Karpas-422 (cell line): Measurements from ENCODE around the gene UFL1. TPM values are rescaled to one million over a fixed set of nuclear protein-coding genes. Genes with fewer than 3 reads are reported as not detected.
A peak's percentile ranks its signal among the peaks of the same experiment; 100 is the strongest.
"Not testable (repeated sequence)": the region's sequence is repeated elsewhere in the genome, so short reads cannot be mapped to it uniquely, and the experiment has no call there.

Experiments used
- DNase-seq: peaks from one replicate; pipeline ENCODE4 v3.0.0-alpha.2; 2015
- H2AFZ ChIP-seq: fragments of 200-600 bp; sonication (generic); 2 replicates; pipeline ENCODE4 v1.6.1; 2014; ENCODE audit warnings: antibody characterized with exemption, low read length, mixed read lengths
- H3K27ac ChIP-seq: fragments of 200-600 bp; sonication (generic); 2 replicates; pipeline ENCODE4 v1.5.1; 2014; ENCODE audit warnings: mild to moderate bottlenecking, low read length, moderate library complexity
- H3K27me3 ChIP-seq: fragments of 200-600 bp; sonication (generic); 2 replicates; pipeline ENCODE4 v1.6.1; 2014; ENCODE audit warnings: low read length, mixed read lengths
- H3K36me3 ChIP-seq: fragments of 200-600 bp; sonication (generic); 2 replicates; pipeline ENCODE4 v1.6.1; 2014; ENCODE audit warnings: low read length, mixed read lengths; ENCODE audit not compliant: insufficient read depth
- H3K4me1 ChIP-seq: fragments of 200-600 bp; sonication (generic); 2 replicates; pipeline ENCODE4 v1.6.1; 2014; ENCODE audit warnings: mild to moderate bottlenecking, low read length, mixed read lengths
- H3K4me2 ChIP-seq: fragments of 200-600 bp; sonication (generic); 2 replicates; pipeline ENCODE4 v1.6.1; 2014; ENCODE audit warnings: low read length, low read depth, mild to moderate bottlenecking; ENCODE audit not compliant: poor library complexity, severe bottlenecking
- H3K4me3 ChIP-seq: fragments of 200-600 bp; sonication (generic); 2 replicates; pipeline ENCODE4 v1.5.1; 2014; ENCODE audit warnings: mild to moderate bottlenecking, antibody characterized with exemption, low read length, mixed read lengths
- H3K79me2 ChIP-seq: fragments of 200-600 bp; sonication (generic); 2 replicates; pipeline ENCODE4 v1.6.1; 2014; ENCODE audit warnings: mild to moderate bottlenecking, low read length, mixed read lengths
- H3K9ac ChIP-seq: fragments of 200-600 bp; sonication (generic); 2 replicates; pipeline ENCODE4 v1.6.0; 2014; ENCODE audit warnings: low read length
- H3K9me2 ChIP-seq: fragments of 200-600 bp; sonication (generic), shearing (Covaris generic); replicated peaks from 2 replicates; pipeline ENCODE4 v1.6.0; 2014; ENCODE audit warnings: mild to moderate bottlenecking, low read length, moderate library complexity; ENCODE audit not compliant: insufficient read depth
- H3K9me3 ChIP-seq: fragments of 300-700, 200-600 bp; sonication (generic); 2 replicates; pipeline ENCODE4 v1.6.1; 2014; ENCODE audit warnings: low read length, mixed read lengths
- H4K20me1 ChIP-seq: fragments of 200-600 bp; sonication (generic); 2 replicates; pipeline ENCODE4 v1.6.1; 2014; ENCODE audit warnings: mild to moderate bottlenecking, antibody characterized with exemption, low read length, low read depth; ENCODE audit not compliant: insufficient read depth
- total RNA-seq: library from RNA; depleted of rRNA; stranded (reverse); fragments of >200 nt; shearing (Covaris generic); gene quantifications from 2 replicates; pipeline ENCODE4 v1.2.3, GENCODE V29; 2014; ENCODE audit warnings: low replicate concordance; rRNA removed

Gene UFL1
- total RNA-seq: 19.3 and 45.8 TPM in 2 replicates

DNA sequence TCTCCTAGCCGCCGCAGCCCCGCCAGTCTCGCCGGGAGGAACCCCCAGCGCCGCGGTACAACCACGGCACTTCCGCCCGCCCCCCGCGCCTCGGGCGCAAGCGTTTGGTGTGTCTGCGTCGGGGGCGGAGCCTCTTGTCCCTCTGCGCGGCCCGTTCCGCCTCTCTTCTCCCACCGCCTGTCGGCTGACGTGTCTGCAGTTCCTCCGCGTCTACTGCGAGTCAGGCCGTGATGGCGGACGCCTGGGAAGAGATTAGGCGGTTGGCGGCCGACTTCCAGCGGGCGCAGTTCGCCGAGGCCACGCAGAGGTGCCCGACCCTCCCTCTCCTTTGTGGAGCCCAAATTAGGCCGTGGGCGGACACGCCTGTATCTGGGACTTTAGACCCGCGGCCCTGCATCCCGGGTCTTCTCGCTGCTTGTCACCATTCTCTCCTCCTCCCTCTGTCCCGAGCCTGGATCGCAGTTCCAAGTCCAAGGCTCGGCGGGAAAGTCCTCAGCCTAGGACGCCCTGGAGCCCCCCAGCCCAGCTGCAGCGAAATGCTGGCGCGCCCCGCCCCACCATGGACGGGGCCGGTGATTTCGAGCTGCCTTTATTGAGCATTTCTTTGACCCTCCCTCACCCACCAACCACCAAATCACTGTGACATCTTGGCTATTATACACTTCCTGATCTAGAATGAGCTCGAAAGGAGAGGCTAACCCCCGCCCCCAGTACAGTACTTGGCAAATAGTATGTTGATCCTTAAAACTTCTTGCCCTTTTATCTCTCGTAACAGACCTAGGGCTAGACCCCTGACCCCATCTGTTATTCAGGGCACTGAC, at the start of gene UFL1:
TSS of gene UFL1 (plus strand) at position 163 of the 821 bp plus-strand sequence. CDS start at position 231, 68 bp downstream.
- Histone ChIP-seq H3K4me1 (peaks cover 32% of the 10 kb centered on the region), H3K9ac (peak within 1 kb of the TSS; percentile 96), H3K4me3 (peak within 1 kb of the TSS; percentile 99), H3K9me2 (no peaks in the 10 kb centered on the region), H2AFZ (peak within 1 kb of the TSS; percentile 88), H3K9me3 (no peaks in the 10 kb centered on the region), H3K27ac (peak within 1 kb of the TSS; percentile 82), H3K27me3 (no peaks in the 10 kb centered on the region), H4K20me1 (no peaks in the 10 kb centered on the region), H3K4me2 (peak within 1 kb of the TSS; percentile 92), H3K36me3 (peaks cover 32% of the 10 kb centered on the region; the same call in 1 of the 2 replicates), H3K79me2 (peaks cover 36% of the 10 kb centered on the region)
- peak; percentile 97 for DNase-seq

DNA sequence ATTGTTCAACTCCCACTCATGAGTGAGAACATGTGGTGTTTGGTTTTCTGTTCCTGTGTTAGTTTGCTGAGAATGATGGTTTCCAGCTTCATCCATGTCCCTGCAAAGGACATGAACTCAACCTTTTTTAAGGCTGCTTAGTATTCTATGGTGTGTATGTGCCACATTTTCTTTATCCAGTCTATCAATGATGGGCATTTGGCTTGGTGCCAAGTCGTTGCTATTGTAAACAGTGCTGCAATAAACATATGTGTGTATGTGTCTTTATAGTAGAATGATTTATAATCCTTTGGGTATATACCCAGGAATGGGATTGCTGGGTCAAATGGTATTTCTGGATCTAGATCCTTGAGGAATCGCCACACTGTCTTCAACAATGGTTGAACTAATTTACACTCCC, 49.3 kb upstream of the UFL1 start:
- H3K27me3 ChIP-seq, H3K9ac ChIP-seq, H3K4me1 ChIP-seq, H3K4me3 ChIP-seq, H3K79me2 ChIP-seq, H3K9me3 ChIP-seq, H3K27ac ChIP-seq, H3K9me2 ChIP-seq, H4K20me1 ChIP-seq, H3K36me3 ChIP-seq, H3K4me2 ChIP-seq, H2AFZ ChIP-seq, DNase-seq: not testable (repeated sequence)

DNA sequence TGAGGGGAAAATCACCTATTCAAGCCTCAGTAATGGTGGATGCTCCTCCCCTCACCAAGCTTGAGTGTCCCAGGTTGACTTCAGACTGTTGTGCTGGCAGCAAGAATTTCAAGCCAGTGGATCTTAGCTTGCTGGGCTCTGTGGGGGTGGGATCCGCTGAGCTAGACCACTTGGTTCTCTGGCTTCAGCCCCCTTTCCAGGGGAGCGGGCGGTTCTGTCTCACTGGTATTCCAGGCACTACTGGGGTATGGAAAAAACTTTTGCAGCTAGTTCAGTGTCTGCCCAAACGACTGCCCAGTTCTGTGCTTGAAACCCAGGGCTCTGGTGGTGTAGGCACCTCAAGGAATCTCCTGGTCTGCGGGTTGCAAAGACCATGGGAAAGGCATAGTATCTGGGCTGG, 42.9 kb upstream of the UFL1 start:
- Histone ChIP-seq H3K27ac (no peak overlapping the region), H3K9me3 (no peaks in the 10 kb centered on the region), H3K4me2 (no peak overlapping the region), H4K20me1 (no peaks in the 10 kb centered on the region), H2AFZ (no peak overlapping the region), H3K4me1 (no peaks in the 10 kb centered on the region), H3K9me2 (no peaks in the 10 kb centered on the region), H3K9ac (no peak overlapping the region), H3K4me3 (no peak overlapping the region), H3K79me2 (no peaks in the 10 kb centered on the region), H3K27me3 (no peaks in the 10 kb centered on the region), H3K36me3 (no peaks in the 10 kb centered on the region)
- DNase-seq: no peak

DNA sequence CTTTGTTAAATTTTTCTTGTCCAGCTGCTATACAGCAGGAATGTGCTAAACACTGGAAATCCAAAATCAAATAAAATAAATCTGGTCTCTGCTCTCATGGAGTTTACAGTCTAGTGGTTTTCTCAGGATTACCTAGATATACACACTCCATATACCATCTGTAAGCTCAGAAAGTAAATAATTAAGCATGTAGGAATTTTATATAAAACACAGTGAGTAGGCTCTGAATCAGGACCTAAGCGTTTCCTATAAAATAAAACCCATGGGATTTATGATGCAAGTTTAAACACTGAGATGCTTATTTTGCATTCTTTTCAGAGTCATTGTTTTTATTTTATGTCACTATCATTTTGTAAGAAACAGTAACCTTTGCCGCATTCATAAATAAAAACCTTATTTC, 29.7 kb upstream of the UFL1 start:
- Histone ChIP-seq H4K20me1 (no peaks in the 10 kb centered on the region), H3K9me2 (no peaks in the 10 kb centered on the region), H2AFZ (no peak overlapping the region), H3K27me3 (no peaks in the 10 kb centered on the region), H3K9me3 (no peaks in the 10 kb centered on the region), H3K79me2 (no peaks in the 10 kb centered on the region), H3K36me3 (no peaks in the 10 kb centered on the region), H3K27ac (no peak overlapping the region), H3K9ac (no peak overlapping the region), H3K4me3 (no peak overlapping the region), H3K4me1 (no peaks in the 10 kb centered on the region), H3K4me2 (no peak overlapping the region)
- no peak for DNase-seq

DNA sequence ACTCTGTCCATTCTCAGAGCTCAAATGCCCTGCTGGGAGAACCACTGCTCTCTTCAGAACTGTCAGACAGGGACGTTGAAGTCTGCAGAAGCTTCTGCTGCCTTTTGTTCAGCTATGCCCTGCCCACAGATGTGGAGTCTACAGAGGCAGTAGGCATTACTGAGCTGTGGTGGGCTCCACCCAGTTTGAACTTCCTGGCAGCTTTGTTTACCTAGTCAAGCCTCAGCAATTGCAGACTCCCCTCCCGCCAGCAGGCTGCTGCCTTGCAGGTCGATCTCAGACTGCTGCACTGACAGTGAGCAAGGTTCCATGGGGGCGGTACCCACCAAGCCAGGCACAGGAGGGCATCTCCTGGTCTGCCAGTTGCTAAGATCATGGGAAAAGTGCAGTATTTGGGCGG, 21.8 kb upstream of the UFL1 start:
- H3K27me3 ChIP-seq: no peaks in the 10 kb centered on the region
- no peak overlapping the region for H3K27ac ChIP-seq
- H3K79me2 ChIP-seq: no peaks in the 10 kb centered on the region
- H3K9me2 ChIP-seq: no peaks in the 10 kb centered on the region
- no peaks in the 10 kb centered on the region for H3K9me3 ChIP-seq
- H3K4me3 ChIP-seq: no peak overlapping the region
- no peaks in the 10 kb centered on the region for H3K4me1 ChIP-seq
- no peak for DNase-seq
- no peak overlapping the region for H3K9ac ChIP-seq
- H3K36me3 ChIP-seq: no peaks in the 10 kb centered on the region
- H4K20me1 ChIP-seq: no peaks in the 10 kb centered on the region
- no peak overlapping the region for H2AFZ ChIP-seq
- no peak overlapping the region for H3K4me2 ChIP-seq

DNA sequence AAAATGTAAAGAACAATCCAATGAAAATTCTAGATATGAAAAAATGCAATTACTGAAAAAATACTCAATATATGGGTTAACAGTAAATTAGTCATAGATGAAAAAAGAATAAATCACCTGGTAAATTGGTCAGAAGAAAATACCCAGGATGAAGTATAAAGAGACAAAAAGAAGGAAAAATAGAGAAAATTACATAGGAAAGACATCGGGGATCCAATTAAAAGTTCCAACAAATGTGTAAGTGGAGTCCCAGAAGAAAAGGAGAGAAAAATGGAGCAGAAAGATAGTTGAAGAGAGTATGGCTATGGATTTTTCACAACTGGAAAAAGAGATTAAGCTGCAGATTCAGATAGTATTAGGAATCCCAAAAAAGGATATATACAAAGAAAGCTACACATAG, 18.7 kb upstream of the UFL1 start:
- Histone ChIP-seq H3K4me2 (no peak overlapping the region), H3K4me3 (no peak overlapping the region), H3K27ac (no peak overlapping the region), H4K20me1 (no peaks in the 10 kb centered on the region), H3K79me2 (no peaks in the 10 kb centered on the region), H3K9me3 (no peaks in the 10 kb centered on the region), H2AFZ (no peak overlapping the region), H3K27me3 (no peaks in the 10 kb centered on the region), H3K9ac (no peak overlapping the region), H3K4me1 (no peaks in the 10 kb centered on the region), H3K36me3 (no peaks in the 10 kb centered on the region), H3K9me2 (no peaks in the 10 kb centered on the region)
- DNase-seq: no peak

DNA sequence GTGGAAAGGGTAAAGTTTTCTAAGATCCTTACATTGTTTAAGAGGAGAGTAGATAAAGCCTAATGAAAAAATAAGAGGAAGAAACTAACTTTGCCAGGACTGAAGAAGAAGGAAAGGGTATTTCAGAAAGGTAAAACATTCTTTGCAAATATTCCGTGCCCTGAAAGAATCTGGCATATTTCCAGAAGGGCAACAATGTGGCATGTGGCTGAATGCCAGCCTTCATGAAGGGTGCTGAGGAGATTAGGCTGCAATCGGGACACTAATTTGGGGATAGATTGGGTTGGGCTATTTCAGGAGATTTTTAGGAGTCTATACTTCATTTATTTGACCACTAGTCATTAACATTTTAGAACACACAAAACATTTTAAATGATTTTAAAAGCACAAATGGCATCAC, 16.2 kb upstream of the UFL1 start:
- Histone ChIP-seq H3K4me3 (no peak overlapping the region), H4K20me1 (no peaks in the 10 kb centered on the region), H3K9me3 (no peaks in the 10 kb centered on the region), H3K9ac (no peak overlapping the region), H3K9me2 (no peaks in the 10 kb centered on the region), H3K27me3 (no peaks in the 10 kb centered on the region), H2AFZ (no peak overlapping the region), H3K4me1 (no peaks in the 10 kb centered on the region), H3K79me2 (no peaks in the 10 kb centered on the region), H3K36me3 (no peaks in the 10 kb centered on the region), H3K4me2 (no peak overlapping the region), H3K27ac (no peak overlapping the region)
- no peak for DNase-seq

DNA sequence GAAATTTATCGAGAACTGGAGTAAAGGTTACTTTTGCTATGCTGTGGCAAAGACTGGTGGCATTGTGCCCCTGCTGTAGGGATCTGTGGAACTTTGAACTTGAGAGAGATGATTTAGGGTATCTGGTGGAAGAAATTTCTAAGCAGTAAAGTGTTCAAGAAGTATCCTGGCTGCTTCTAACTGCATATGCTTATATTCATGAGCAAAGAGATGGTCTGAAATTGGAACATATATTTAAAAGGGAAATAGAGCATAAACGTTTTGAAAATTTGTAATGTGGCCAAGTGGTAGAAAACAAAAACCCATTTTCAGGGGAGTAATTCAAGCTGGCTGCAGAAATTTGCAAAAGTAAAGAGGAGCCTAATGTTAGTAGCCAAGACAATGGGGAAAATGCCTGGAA, 12.3 kb upstream of the UFL1 start:
- H3K9me2 ChIP-seq: no peaks in the 10 kb centered on the region
- H4K20me1 ChIP-seq: no peaks in the 10 kb centered on the region
- no peak overlapping the region for H2AFZ ChIP-seq
- H3K27ac ChIP-seq: no peak overlapping the region
- no peaks in the 10 kb centered on the region for H3K27me3 ChIP-seq
- DNase-seq: no peak
- no peak overlapping the region for H3K9ac ChIP-seq
- no peak overlapping the region for H3K4me3 ChIP-seq
- no peaks in the 10 kb centered on the region for H3K4me1 ChIP-seq
- H3K79me2 ChIP-seq: no peaks in the 10 kb centered on the region
- no peaks in the 10 kb centered on the region for H3K9me3 ChIP-seq
- H3K36me3 ChIP-seq: no peaks in the 10 kb centered on the region
- H3K4me2 ChIP-seq: no peak overlapping the region
